CD4-positive, alpha-beta T cell treated with Interleukin-10 for 1 hour (primary cell): ENCODE data around the gene MEIG1.
"Not testable (repeated sequence)": the region's sequence is repeated elsewhere in the genome, so short reads cannot be mapped to it uniquely, and the experiment has no call there.

ENCODE experiments used
- DNase-seq: peaks from one replicate; pipeline ENCODE4 v3.0.0-alpha.2; 2020

MEIG1 gene

GRCh38 chr10:14959221-14960057 lies at the start of gene MEIG1:
TSS of gene MEIG1 (plus strand) at chr10:14959388. CDS start at chr10:14966469, 7,081 bp downstream.
- DNase-seq = peak; percentile 91

GRCh38 chr10:14910953-14911352 lies 48.2 kb upstream of the MEIG1 start:
- DNase-seq = no peak

GRCh38 chr10:14911801-14912200 lies 47.4 kb upstream of the MEIG1 start:
- no peak for DNase-seq

GRCh38 chr10:14916600-14916999 lies 42.6 kb upstream of the MEIG1 start:
- DNase-seq = no peak

- DNase-seq = no peak
These were observed 41.4 kb upstream of the MEIG1 start for GRCh38 chr10:14917827-14918226.

GRCh38 chr10:14918964-14919363 lies 40.2 kb upstream of the MEIG1 start:
- no peak for DNase-seq

GRCh38 chr10:14924013-14924412 lies 35.2 kb upstream of the MEIG1 start:
- no peak for DNase-seq

GRCh38 chr10:14925268-14925667 lies 33.9 kb upstream of the MEIG1 start:
- DNase-seq = no peak

- no peak for DNase-seq
These were observed 33.1 kb upstream of the MEIG1 start for GRCh38 chr10:14926061-14926470.

- no peak for DNase-seq
These were observed 32.3 kb upstream of the MEIG1 start for GRCh38 chr10:14926722-14927416.

GRCh38 chr10:14930610-14931009 lies 28.6 kb upstream of the MEIG1 start:
- no peak for DNase-seq

GRCh38 chr10:14936584-14936983 lies 22.6 kb upstream of the MEIG1 start:
- DNase-seq = no peak

GRCh38 chr10:14938971-14939370 lies 20.2 kb upstream of the MEIG1 start:
- DNase-seq = not testable (repeated sequence)

GRCh38 chr10:14942147-14942949 lies 16.8 kb upstream of the MEIG1 start:
- not testable (repeated sequence) for DNase-seq

- DNase-seq = not testable (repeated sequence)
These were observed 16.2 kb upstream of the MEIG1 start for GRCh38 chr10:14942950-14943338.

GRCh38 chr10:14945108-14945507 lies 14.1 kb upstream of the MEIG1 start:
- no peak for DNase-seq

- DNase-seq = no peak
These were observed 11.9 kb upstream of the MEIG1 start for GRCh38 chr10:14947268-14947667.

- no peak for DNase-seq
These were observed 9.9 kb upstream of the MEIG1 start for GRCh38 chr10:14949291-14949690.

GRCh38 chr10:14952851-14953423 lies 6.3 kb upstream of the MEIG1 start:
- no peak for DNase-seq

GRCh38 chr10:14953424-14954000 lies 5.7 kb upstream of the MEIG1 start:
- no peak for DNase-seq

- peak; percentile 90 for DNase-seq
These were observed 5.0 kb upstream of the MEIG1 start, which contains the start of gene DCLRE1C for GRCh38 chr10:14954001-14954770. TSS of gene DCLRE1C (minus strand) at chr10:14954096. CDS start at chr10:14954010, 86 bp downstream.

GRCh38 chr10:14954934-14955333 lies 4.3 kb upstream of the MEIG1 start:
- no peak for DNase-seq
